GM21367 (cell line): Measurements from ENCODE around the gene METTL9.

ENCODE experiments used
- ATAC-seq: cut with Tn5 transposase; IDR thresholded peaks from one replicate; pipeline ENCODE4 v1.9.1; 2021; ENCODE audit not compliant: unreplicated experiment

Gene METTL9

GRCh38 chr16:21703589-21704174 is 104.3 kb downstream of the METTL9 start:
- peak; percentile 60 for ATAC-seq

GRCh38 chr16:21704266-21704665 is 104.9 kb downstream of the METTL9 start:
- ATAC-seq: no peak

- ATAC-seq: no peak
Measured at GRCh38 chr16:21704733-21705132, 105.4 kb downstream of the METTL9 start.
